Upper lobe of left lung (tissue), 4 donors: ENCODE results near the gene SLC6A6.

Source experiments
- EP300 ChIP-seq, 4 donors: sonication (generic); formaldehyde crosslinking; IDR thresholded peaks; one replicate each; pipeline ENCODE4 v1.5.1; 2017; ENCODE audit warnings: antibody characterized with exemption in 4 of 4, control low read depth in 2 of 4
- POLR2A ChIP-seq, 4 donors: fragments of 450-650 bp; IDR thresholded peaks; one replicate each; pipeline ENCODE4 v1.5.1; 2016 to 2017; ENCODE audit warnings: antibody characterized with exemption in 4 of 4, mild to moderate bottlenecking in 2 of 4
- TF ChIP-seq, protein P1 (sequence below), 6 experiments: fragments of 450-650 bp in 4 of 6; fragments of 200-600 bp in 2 of 6; sonication (generic) in 2 of 6; IDR thresholded peaks; one replicate each; pipeline ENCODE4 v1.5.1; 2016 to 2019; ENCODE audit warnings: antibody characterized with exemption in 6 of 6

DNA sequence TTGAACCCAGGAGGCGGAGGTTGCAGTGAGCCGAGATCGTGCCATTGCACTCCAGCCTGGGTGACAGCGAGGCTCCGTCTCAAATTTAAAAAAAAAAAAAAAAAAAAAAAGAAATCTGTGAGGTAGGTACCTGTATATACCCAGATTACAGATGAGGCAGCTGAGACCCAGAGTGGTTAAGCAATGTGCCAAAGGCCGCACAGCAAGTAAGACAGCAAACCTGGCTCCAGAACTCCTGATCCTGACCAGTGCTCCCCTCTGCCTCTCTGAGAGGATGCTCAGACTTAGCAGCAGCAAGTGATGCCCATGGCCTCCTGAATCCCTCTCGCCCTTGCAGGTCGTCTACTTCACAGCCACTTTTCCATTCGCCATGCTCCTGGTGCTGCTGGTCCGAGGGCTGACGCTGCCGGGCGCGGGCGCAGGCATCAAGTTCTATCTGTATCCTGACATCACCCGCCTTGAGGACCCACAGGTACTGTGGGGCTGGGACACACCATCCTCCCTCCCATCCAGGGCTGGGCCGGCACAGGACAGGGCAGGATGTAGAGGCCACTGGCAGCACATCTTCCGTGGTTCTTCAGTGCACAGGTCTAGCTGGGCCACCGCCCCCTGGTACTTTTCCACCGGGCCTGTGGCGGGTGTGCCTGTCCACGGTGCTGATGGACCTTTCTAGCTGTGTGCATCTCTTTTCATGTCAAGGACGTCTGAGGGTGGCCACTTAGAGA lies 63.9 kb downstream of the SLC6A6 start:
- TF ChIP-seq, protein P1, sequence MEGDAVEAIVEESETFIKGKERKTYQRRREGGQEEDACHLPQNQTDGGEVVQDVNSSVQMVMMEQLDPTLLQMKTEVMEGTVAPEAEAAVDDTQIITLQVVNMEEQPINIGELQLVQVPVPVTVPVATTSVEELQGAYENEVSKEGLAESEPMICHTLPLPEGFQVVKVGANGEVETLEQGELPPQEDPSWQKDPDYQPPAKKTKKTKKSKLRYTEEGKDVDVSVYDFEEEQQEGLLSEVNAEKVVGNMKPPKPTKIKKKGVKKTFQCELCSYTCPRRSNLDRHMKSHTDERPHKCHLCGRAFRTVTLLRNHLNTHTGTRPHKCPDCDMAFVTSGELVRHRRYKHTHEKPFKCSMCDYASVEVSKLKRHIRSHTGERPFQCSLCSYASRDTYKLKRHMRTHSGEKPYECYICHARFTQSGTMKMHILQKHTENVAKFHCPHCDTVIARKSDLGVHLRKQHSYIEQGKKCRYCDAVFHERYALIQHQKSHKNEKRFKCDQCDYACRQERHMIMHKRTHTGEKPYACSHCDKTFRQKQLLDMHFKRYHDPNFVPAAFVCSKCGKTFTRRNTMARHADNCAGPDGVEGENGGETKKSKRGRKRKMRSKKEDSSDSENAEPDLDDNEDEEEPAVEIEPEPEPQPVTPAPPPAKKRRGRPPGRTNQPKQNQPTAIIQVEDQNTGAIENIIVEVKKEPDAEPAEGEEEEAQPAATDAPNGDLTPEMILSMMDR (IDR thresholded peaks at IDR 0.05) = no peak
- no peak for TF ChIP-seq POLR2A (IDR thresholded peaks at IDR 0.05)
- no peak for TF ChIP-seq EP300 (IDR thresholded peaks at IDR 0.05)
